Coronary artery (tissue), 2 donors: ENCODE measurements around the gene TRMT112.
A peak's percentile ranks its signal among the peaks of the same experiment; 100 is the strongest.
"Not testable (repeated sequence)": the region's sequence is repeated elsewhere in the genome, so short reads cannot be mapped to it uniquely, and the experiment has no call there.

ENCODE experiments used
- DNase-seq: peaks from one replicate; pipeline ENCODE4 v3.0.0-alpha.2; 2017; ENCODE audit warnings: low spot score
- H3K27ac ChIP-seq, 2 donors: fragments of 200-600 bp; sonication (generic); one replicate each; pipeline ENCODE4 v1.5.1; 2016 to 2019
- H3K4me3 ChIP-seq: fragments of 200-600 bp; sonication (generic); 2 replicates; pipeline ENCODE4 v1.5.1; 2016; ENCODE audit warnings: mild to moderate bottlenecking, moderate library complexity
- TF ChIP-seq, protein P1 (sequence below): fragments of 200-600 bp; sonication (generic); IDR thresholded peaks from one replicate; pipeline ENCODE4 v1.5.1; 2019; ENCODE audit warnings: antibody characterized with exemption

The TRMT112 gene

DNA sequence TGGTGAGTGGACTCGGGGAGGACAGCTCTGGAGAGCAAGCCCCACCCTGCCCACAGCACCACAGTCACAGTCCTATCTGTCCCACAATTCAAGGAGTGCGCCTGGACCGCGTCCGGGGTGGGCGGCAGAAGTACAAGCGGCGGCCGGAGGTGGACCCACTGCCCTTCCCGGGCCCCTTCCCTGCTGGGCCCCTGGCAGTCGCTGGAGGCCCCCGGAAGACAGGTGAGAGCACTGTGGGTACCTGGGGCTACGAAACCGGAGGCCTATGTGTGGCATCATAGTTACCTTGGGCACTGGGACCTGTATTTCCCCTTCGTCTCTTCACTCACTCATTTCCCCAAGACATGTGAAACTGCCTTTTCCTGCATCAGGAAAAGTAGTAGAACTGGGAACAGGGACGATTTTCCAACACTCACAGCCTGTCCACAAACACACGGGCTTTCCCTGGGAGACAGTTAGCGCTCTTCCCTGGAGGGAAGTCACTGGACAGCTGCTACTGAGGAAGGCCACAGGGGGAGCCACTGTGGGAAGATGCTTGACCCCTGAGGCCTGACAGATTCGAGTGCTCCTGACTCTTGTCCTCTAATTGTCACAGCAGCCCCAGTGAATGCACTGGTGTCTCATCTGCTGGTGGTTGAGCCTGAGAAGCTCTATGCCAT lies 3.1 kb downstream of the TRMT112 start:
- DNase-seq: no peak
- TF ChIP-seq, protein P1, sequence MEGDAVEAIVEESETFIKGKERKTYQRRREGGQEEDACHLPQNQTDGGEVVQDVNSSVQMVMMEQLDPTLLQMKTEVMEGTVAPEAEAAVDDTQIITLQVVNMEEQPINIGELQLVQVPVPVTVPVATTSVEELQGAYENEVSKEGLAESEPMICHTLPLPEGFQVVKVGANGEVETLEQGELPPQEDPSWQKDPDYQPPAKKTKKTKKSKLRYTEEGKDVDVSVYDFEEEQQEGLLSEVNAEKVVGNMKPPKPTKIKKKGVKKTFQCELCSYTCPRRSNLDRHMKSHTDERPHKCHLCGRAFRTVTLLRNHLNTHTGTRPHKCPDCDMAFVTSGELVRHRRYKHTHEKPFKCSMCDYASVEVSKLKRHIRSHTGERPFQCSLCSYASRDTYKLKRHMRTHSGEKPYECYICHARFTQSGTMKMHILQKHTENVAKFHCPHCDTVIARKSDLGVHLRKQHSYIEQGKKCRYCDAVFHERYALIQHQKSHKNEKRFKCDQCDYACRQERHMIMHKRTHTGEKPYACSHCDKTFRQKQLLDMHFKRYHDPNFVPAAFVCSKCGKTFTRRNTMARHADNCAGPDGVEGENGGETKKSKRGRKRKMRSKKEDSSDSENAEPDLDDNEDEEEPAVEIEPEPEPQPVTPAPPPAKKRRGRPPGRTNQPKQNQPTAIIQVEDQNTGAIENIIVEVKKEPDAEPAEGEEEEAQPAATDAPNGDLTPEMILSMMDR: no peak
- Histone ChIP-seq H3K4me3 (peak overlapping the region; percentile 33), H3K27ac (peak overlapping the region; percentile 22 to 75)

DNA sequence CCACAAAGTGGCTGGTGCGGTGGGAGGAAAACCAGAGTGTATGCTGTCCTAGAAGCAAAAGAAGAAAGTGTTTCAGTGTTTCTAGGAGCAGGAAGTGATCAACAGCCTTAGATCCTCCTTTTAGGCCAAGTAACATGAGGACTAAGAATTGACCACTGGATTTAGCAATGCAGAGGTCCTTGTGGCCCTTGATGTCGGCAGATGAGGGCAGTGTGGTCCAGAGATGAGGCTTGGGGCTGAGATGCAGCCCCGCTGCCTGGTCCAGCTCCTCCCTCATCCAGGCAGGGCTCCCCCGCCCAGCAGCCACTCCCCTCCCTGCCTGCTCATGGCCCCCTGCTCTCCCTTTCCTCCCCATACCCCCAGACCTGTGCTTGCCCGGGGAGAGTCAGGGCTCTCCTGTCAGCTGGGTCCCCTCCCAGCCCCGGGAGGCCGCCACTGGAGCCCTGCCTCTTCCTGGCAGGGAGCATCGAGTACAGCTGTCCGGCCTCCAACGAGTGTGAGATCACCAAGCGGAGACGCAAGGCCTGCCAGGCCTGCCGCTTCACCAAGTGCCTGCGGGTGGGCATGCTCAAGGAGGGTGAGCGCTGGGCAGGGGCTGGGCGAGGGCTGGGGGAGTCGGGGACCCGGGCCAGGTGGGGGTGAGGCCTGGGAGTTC lies 3.7 kb downstream of the TRMT112 start:
- H3K27ac ChIP-seq: peak overlapping the region; percentile 22 to 75
- DNase-seq: no peak
- TF ChIP-seq, protein P1: no peak
- H3K4me3 ChIP-seq: peak overlapping the region; percentile 33

DNA sequence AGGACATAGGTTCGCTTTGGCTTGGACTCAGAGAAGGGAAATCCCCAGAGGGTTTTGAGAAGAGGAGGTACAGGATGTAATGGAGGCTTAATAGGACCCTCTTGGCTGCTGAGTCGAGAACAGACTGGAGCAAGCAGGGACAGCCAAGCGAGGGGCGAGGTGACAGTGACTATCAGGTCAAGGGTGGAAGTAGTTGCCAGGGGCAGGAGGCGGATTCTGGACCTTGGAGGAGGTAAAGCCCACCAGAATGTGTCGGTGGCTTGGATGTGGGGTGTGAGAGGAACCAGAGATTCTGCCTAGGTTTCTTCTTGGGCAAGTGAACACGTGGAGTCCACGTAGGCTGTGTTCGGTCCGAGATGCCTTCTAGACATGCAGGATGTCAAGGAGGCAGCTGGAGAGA lies 4.4 kb downstream of the TRMT112 start:
- Histone ChIP-seq H3K4me3 (no peak overlapping the region), H3K27ac (peak overlapping the region in 1 of 2 donors; percentile 75)
- TF ChIP-seq, protein P1: no peak

DNA sequence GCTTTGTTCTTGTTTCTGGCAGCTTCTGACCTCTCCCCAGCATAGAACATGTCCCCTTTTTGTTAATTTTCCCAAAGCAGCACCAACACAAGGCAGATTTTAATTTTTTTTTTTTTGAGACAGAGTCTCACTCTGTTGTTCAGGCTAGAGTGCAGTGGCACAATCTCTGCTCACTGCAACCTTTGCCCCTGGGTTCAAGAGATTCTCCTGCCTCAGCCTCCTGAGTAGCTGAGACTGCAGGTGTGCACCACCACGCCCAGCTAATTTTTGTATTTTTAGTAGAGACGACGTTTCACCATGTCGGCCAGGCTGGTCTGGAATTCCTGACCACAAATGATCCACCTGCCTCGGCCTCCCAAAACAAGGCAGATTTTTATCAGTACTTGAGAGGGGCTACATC lies 9.6 kb downstream of the TRMT112 start:
- not testable (repeated sequence) for DNase-seq, H3K27ac ChIP-seq, H3K4me3 ChIP-seq

More for the DNA sequence above, 4.4 kb downstream of the TRMT112 start:
- no peak for DNase-seq

DNA sequence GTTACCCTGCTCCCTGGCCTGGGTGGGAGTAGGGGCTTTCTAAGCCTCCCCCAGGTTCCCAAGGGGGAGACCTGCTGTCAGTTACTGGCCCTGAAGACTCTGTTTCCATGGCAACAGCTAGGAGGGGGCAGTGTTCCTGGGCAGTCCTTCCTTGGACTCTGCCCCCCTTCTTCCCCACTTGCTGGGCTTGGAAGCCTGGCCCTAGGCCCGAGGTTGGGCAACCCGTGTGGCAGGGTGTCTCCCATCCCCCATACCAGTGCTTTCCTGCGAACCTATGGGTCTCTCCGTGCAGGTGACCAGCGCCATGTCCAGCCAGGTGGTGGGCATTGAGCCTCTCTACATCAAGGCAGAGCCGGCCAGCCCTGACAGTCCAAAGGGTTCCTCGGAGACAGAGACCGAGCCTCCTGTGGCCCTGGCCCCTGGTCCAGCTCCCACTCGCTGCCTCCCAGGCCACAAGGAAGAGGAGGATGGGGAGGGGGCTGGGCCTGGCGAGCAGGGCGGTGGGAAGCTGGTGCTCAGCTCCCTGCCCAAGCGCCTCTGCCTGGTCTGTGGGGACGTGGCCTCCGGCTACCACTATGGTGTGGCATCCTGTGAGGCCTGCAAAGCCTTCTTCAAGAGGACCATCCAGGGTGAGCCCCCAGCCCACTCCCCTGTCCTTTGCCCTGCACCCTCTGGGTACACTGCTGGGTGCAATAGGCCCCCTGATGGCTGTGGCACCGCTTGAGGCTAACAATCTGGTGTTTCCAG lies 10.3 kb downstream of the TRMT112 start:
- TF ChIP-seq, protein P1: no peak
- peak overlapping the region; percentile 99 for H3K4me3 ChIP-seq
- DNase-seq: no peak
- H3K27ac ChIP-seq: peak overlapping the region in 1 of 2 donors; percentile 97

DNA sequence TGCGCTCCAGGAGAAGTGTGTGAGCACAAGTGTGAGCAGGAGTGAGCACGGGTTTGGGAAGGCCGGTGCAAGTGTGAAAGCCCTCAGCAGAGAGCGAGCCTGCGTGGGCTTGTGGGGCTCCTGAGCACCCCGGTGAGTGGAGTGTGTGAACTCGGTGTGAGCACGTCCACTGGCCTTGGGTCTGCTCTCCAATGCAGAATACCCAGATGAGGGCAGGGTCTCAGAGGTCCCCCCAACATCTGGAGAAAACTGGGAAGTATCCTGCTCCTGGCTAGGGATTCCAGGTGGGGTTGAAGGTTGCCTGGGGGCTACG lies 10.8 kb downstream of the TRMT112 start:
- DNase-seq: no peak
- Histone ChIP-seq H3K4me3 (peak overlapping the region; percentile 99), H3K27ac (peak overlapping the region; percentile 58 to 97)
- TF ChIP-seq, protein P1: no peak

DNA sequence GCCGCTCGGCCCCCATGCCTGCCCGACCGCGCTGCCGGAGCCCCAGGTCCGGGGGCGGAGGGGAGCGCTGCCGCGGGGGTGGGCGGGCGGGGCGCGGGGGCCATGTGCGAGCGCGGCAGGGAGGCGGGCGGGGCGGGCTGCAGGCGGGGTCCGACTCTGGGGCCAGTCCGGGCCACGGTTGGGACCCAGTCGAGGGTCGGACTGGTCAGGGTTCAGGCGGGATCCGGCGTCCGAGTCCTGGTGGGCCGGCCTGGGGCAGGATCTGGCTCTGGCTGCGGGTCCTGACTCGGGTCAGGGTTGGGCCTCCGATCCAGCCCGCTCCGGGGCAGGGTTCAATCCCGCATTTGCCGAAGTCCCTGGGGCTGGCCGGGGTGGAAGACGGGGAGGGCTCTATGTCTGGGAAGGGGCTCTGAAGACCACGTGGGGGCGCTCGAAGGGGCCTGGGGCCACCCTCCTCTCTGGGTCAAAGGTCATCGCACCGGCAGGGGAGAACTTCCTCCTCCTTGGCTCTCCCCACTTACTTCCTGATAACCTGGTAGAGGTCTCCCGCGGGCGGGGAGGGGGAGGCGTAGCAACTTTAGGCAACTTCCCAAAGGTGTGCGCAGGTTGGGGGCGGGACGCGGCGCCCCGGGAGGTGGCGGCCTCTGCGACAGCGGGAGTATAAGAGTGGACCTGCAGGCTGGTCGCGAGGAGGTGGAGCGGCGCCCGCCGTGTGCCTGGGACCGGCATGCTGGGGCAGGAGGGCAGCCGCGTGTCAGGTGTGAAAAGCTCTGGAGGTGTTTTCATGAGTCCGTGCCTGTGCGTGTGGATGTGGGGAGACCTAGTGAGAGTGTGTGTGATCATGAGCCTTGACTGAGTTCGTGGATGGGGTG lies 11.4 kb downstream of the TRMT112 start:
- Histone ChIP-seq H3K27ac (peak overlapping the region; percentile 58 to 97), H3K4me3 (peak overlapping the region; percentile 99)
- no peak for DNase-seq
- TF ChIP-seq, protein P1: no peak
